Endothelial cell of umbilical vein (primary cell): Measurements from ENCODE around the gene C16orf87. TPM values are rescaled to one million over a fixed set of nuclear protein-coding genes. Genes with fewer than 3 reads are reported as not detected.

ENCODE experiments used
- BruUV-seq: library from RNA; stranded (reverse); fragments of 400-500 nt; replicated peaks from 2 replicates; lab custom pipeline; 2021; lab: Mats Ljungman, UMichigan
- CTCF ChIA-PET: fragments of 300-600, 350-600 bp; sonication (Branson Sonifier 250); formaldehyde crosslinking; loops from one replicate; lab custom pipeline; 2021; ENCODE audit warnings: antibody characterized with exemption, inconsistent platforms; lab: Charles Lee
- POLR2A ChIA-PET: fragments of 300-600, 350-600 bp; sonication (Branson Sonifier 250); formaldehyde crosslinking; loops from one replicate; lab custom pipeline; 2021; ENCODE audit warnings: antibody characterized with exemption, inconsistent platforms; lab: Charles Lee
- DNase-seq: peaks from one replicate; pipeline ENCODE4 v3.0.0-alpha.2; 2011; ENCODE audit warnings: low read depth, low spot score
- FAIRE-seq: peaks from 2 replicates; lab custom pipeline; 2011; peaks lifted over from hg19 to GRCh38; lab: Jason Lieb, UNC
- H2AFZ ChIP-seq: 2 replicates; pipeline ENCODE4 v1.6.0; 2012; ENCODE audit warnings: low read depth, low read length, control low read depth, inconsistent platforms
- H3K27ac ChIP-seq: 2 replicates; pipeline ENCODE4 v1.5.1; 2011; ENCODE audit warnings: low read depth, mild to moderate bottlenecking, control low read depth, low read length, moderate library complexity; ENCODE audit not compliant: insufficient read depth
- H3K27me3 ChIP-seq, 2 experiments: 2 replicates each; pipeline versions ENCODE4 v1.6.0 to v1.6.1; 2011; ENCODE audit warnings: low read length in 2 of 2, mixed read lengths in 1 of 2; ENCODE audit not compliant: control insufficient read depth in 2 of 2, insufficient read depth in 2 of 2
- H3K36me3 ChIP-seq, 2 experiments: 2 replicates in 1 of 2; 3 replicates in 1 of 2; pipeline ENCODE4 v1.5.1; 2011; ENCODE audit warnings: low read length in 2 of 2, mild to moderate bottlenecking in 1 of 2, moderate library complexity in 1 of 2; ENCODE audit not compliant: control insufficient read depth in 2 of 2, insufficient read depth in 2 of 2; ENCODE audit errors: extremely low read depth in 1 of 2
- H3K4me1 ChIP-seq: 3 replicates; pipeline ENCODE4 v1.5.1; 2011; ENCODE audit warnings: mild to moderate bottlenecking, low read length; ENCODE audit not compliant: control insufficient read depth, insufficient read depth; ENCODE audit errors: extremely low read depth
- H3K4me2 ChIP-seq: 2 replicates; pipeline ENCODE4 v1.6.1; 2011; ENCODE audit warnings: low read length, control low read depth, mixed read lengths; ENCODE audit not compliant: insufficient read depth
- H3K4me3 ChIP-seq, 3 experiments: fragments of 200-600 bp in 1 of 3; sonication (generic), shearing (Covaris generic) in 1 of 3; replicated peaks in 1 of 3; 2 replicates each; pipeline ENCODE4 v1.5.1; 2011 to 2016; ENCODE audit warnings: control low read depth in 3 of 3, low read length in 3 of 3, mild to moderate bottlenecking in 2 of 3, inconsistent platforms in 1 of 3, low read depth in 1 of 3, moderate library complexity in 1 of 3; ENCODE audit not compliant: insufficient read depth in 1 of 3
- H3K79me2 ChIP-seq: 2 replicates; pipeline ENCODE4 v1.6.0; 2012; ENCODE audit warnings: low read length, inconsistent platforms; ENCODE audit not compliant: control insufficient read depth, insufficient read depth
- H3K9ac ChIP-seq: replicated peaks from 2 replicates; pipeline ENCODE3; 2011; ENCODE audit warnings: low read length, control low read depth; ENCODE audit not compliant: insufficient read depth; ENCODE audit errors: extremely low read depth
- H3K9me1 ChIP-seq: replicated peaks from 3 replicates; pipeline ENCODE4 v1.6.0; 2011; ENCODE audit warnings: mild to moderate bottlenecking, low read length; ENCODE audit not compliant: control insufficient read depth, insufficient read depth; ENCODE audit errors: extremely low read depth
- H3K9me3 ChIP-seq: replicated peaks from 2 replicates; pipeline ENCODE4 v1.5.1; 2012; ENCODE audit warnings: low read length, inconsistent platforms; ENCODE audit not compliant: control insufficient read depth, insufficient read depth
- H4K20me1 ChIP-seq: replicated peaks from 2 replicates; pipeline ENCODE3; 2011; ENCODE audit warnings: mild to moderate bottlenecking, low read length; ENCODE audit not compliant: control insufficient read depth, insufficient read depth; ENCODE audit errors: extremely low read depth
- EZH2 ChIP-seq: IDR thresholded peaks from 2 replicates; pipeline ENCODE4 v1.6.1; 2012; ENCODE audit warnings: borderline replicate concordance, low read depth, mild to moderate bottlenecking, moderate library complexity, low read length, inconsistent platforms; ENCODE audit not compliant: severe bottlenecking
- FOS ChIP-seq: IDR thresholded peaks from 2 replicates; pipeline ENCODE4 v1.6.1; 2011; ENCODE audit warnings: mild to moderate bottlenecking, low read length, moderate library complexity, borderline replicate concordance; ENCODE audit not compliant: insufficient read depth
- GATA2 ChIP-seq: IDR thresholded peaks from 2 replicates; pipeline ENCODE4 v1.7.0; 2011; ENCODE audit warnings: low read depth, mild to moderate bottlenecking, moderate library complexity, mixed read lengths, low read length; ENCODE audit not compliant: insufficient read length, insufficient read depth
- JUN ChIP-seq: IDR thresholded peaks from 2 replicates; pipeline ENCODE4 v1.6.1; 2011; ENCODE audit warnings: borderline replicate concordance, low read depth; ENCODE audit not compliant: insufficient read length, insufficient read depth
- MYC ChIP-seq: IDR thresholded peaks from one replicate; pipeline ENCODE4 v1.6.1; 2011; ENCODE audit warnings: mild to moderate bottlenecking, low read depth, low read length
- POLR2A ChIP-seq: IDR thresholded peaks from 2 replicates; pipeline ENCODE4 v1.6.1; 2012; ENCODE audit warnings: low read depth, mild to moderate bottlenecking, control low read depth, low read length
- POLR2AphosphoS5 ChIP-seq: IDR thresholded peaks from 2 replicates; pipeline ENCODE4 v1.6.1; 2012; ENCODE audit warnings: low read depth, mild to moderate bottlenecking, control low read depth, low read length, moderate library complexity; ENCODE audit not compliant: insufficient read depth
- dilution Hi-C: fragments of 300-500 bp; cut with MboI; formaldehyde crosslinking; loops from one replicate; pipeline ENCODE4 v1.15.0; 2019; ENCODE audit warnings: low sequenced_read_pairs; ENCODE audit not compliant: extremely low pct_ligation_motif_present
- intact Hi-C: fragments of 100-400 bp; cut with micrococcal nuclease; formaldehyde crosslinking; loops from one replicate; pipeline ENCODE4 v1.10.0; 2022
- polyA plus RNA-seq, 4 experiments: library from polyadenylated mRNA; depleted of rRNA in 3 of 4; stranded (reverse) in 3 of 4; unstranded in 1 of 4; fragments of >200 nt; gene quantifications; 2 replicates each; pipeline versions ENCODE4 v1.2.1 to v1.2.3, GENCODE V29; 2011 to 2012; ENCODE audit warnings: missing spikeins in 1 of 4
- total RNA-seq: library from RNA; stranded (reverse); gene quantifications from 2 replicates; pipeline ENCODE4 v1.2.3, GENCODE V29; 2021
- TF ChIP-seq, protein P1 (sequence below), 2 donors: IDR thresholded peaks; 1 replicate in 1 of 2; 2 replicates in 1 of 2; pipeline ENCODE4 v1.5.1; 2011; ENCODE audit warnings: low read length in 2 of 2, mild to moderate bottlenecking in 2 of 2, moderate library complexity in 2 of 2, control low read depth in 1 of 2, inconsistent platforms in 1 of 2, low read depth in 1 of 2; ENCODE audit not compliant: insufficient read depth in 1 of 2; ENCODE audit errors: extremely low read depth in 1 of 2
- TF ChIP-seq, protein P2 (sequence below): IDR thresholded peaks from 2 replicates; pipeline ENCODE4 v1.6.1; 2011; ENCODE audit not compliant: insufficient read depth, insufficient read length

C16orf87 gene
- total and polyA plus RNA-seq, 2 donors (not counting 3 experiments of a cell fraction or from before 2014, with no cell fraction given), result 2.4 to 8.5 TPM

DNA sequence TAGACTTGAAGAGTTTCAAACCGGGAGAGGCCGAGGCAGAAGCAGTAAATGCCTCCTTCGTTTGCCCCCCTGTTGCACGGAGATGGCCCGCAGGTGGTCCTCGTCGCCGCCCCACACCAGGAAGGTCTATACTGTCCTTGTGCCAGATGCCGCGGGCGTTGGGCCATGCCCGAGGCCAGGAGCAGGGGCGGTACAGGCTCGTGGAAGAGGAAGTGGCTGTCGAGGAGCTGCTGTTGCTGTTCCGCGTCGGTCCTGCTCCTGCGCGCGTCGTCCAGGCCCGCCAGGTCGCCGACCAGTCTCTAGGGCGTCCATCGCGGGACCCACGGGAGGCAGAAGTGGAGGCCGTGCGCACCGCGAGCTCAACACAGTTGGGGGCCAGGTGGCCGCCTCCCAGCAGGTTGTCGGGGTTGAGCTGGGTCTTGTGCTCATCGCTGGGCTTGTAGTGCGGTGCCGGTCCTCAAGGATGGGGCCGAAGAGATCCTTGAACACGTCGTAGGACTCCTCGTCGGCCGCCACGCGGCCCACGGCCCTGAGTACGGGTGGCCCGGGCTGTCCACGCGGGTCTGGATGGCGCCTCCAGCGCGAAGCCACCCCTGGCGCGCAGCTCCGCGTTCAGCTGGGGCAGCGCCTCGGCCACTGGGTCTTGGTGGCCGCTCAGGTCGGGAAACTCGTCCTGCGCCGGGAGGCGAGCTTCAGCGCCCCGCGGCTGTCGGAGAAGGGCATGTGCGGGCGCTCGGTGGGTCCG lies 13.1 kb upstream of the C16orf87 start:
- Histone ChIP-seq H2AFZ (peak overlapping the region; percentile 39), H3K4me1 (no peaks in the 10 kb centered on the region), H3K79me2 (no peaks in the 10 kb centered on the region), H3K36me3 (no peaks in the 10 kb centered on the region), H3K9me3 (no peaks in the 10 kb centered on the region), H4K20me1 (no peaks in the 10 kb centered on the region), H3K9me1 (no peaks in the 10 kb centered on the region), H3K4me2 (peak overlapping the region; percentile 9), H3K4me3 (no peak overlapping the region), H3K27ac (no peak overlapping the region), H3K9ac (no peak overlapping the region), H3K27me3 (peaks cover 5 to 8% of the 10 kb centered on the region in 2 experiments)
- FAIRE-seq (no peak), DNase-seq (no peak)
- POLR2A ChIA-PET, result no interaction called here
- dilution Hi-C loops, result no loop called here
- TF ChIP-seq, protein P1, sequence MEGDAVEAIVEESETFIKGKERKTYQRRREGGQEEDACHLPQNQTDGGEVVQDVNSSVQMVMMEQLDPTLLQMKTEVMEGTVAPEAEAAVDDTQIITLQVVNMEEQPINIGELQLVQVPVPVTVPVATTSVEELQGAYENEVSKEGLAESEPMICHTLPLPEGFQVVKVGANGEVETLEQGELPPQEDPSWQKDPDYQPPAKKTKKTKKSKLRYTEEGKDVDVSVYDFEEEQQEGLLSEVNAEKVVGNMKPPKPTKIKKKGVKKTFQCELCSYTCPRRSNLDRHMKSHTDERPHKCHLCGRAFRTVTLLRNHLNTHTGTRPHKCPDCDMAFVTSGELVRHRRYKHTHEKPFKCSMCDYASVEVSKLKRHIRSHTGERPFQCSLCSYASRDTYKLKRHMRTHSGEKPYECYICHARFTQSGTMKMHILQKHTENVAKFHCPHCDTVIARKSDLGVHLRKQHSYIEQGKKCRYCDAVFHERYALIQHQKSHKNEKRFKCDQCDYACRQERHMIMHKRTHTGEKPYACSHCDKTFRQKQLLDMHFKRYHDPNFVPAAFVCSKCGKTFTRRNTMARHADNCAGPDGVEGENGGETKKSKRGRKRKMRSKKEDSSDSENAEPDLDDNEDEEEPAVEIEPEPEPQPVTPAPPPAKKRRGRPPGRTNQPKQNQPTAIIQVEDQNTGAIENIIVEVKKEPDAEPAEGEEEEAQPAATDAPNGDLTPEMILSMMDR (IDR thresholded peaks at IDR 0.05; ENCODE audit: extremely low read depth in 1 of 2, insufficient read depth in 1 of 2, low read depth in 1 of 2, low read length in 2 of 2), result no peak
- TF ChIP-seq EZH2, result peak; percentile 43
- intact Hi-C loops, result no loop called here
- CTCF ChIA-PET, result interaction anchor here (0.7 to 1.8 kb wide), 4 partner anchors 10 to 43 kb away, joined by 3 to 6 read pairs (median 4); no protein-coding TSS in a partner anchor
- no TSS peak for BruUV-seq

DNA sequence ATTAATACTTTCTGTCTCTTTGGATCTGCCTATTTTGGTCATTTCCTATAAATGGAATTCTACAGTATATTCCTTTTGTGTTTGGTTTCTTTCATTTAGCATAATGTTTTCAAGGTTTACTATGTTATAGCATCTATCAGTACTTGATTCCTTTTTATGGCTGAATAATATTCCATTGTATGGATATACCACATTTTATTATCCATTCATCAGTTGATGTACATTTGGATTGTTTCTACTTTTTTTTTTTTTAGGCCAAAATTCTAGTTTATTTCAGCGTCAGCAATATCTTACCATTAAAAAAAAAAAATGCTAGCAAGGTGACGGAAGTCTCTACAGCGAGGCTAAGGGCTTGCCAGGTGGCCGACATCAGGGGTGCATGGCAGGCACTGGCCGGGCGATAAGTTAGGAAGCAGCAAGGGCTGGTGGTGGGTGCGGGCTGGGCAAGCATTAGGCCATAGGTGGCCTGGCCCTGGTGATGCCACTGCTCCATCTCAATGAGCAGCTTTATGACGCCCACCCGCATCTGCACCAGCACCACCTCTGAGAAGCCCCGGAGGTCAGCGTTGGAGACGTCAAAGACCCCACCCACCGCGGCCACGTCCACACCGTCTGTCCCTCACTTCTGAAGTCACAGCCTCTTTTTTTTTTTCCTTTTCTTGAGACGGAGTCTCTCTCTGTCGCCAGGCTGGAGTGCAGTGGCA lies 11.4 kb upstream of the C16orf87 start:
- Histone ChIP-seq H4K20me1 (no peaks in the 10 kb centered on the region), H2AFZ (no peak overlapping the region), H3K9ac (no peak overlapping the region), H3K79me2 (no peaks in the 10 kb centered on the region), H3K27me3 (peaks cover 4 to 10% of the 10 kb centered on the region in 2 experiments), H3K4me1 (no peaks in the 10 kb centered on the region), H3K36me3 (no peaks in the 10 kb centered on the region), H3K4me3 (no peak overlapping the region), H3K9me1 (no peaks in the 10 kb centered on the region), H3K27ac (no peak overlapping the region), H3K9me3 (no peaks in the 10 kb centered on the region), H3K4me2 (no peak overlapping the region)
- no TSS peak for BruUV-seq
- dilution Hi-C loops, result no loop called here
- POLR2A ChIA-PET, result interaction anchor here (0.7 kb wide), 1 partner anchor 10 kb away, joined by 3 read pairs; no protein-coding TSS in a partner anchor
- intact Hi-C loops, result no loop called here
- TF ChIP-seq POLR2A, result no peak
- TF ChIP-seq JUN, result no peak
- TF ChIP-seq GATA2, result no peak
- TF ChIP-seq, protein P2, sequence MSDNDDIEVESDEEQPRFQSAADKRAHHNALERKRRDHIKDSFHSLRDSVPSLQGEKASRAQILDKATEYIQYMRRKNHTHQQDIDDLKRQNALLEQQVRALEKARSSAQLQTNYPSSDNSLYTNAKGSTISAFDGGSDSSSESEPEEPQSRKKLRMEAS, result no peak
- no peak for TF ChIP-seq POLR2AphosphoS5
- no peak for TF ChIP-seq FOS
- TF ChIP-seq, protein P1 (IDR thresholded peaks at IDR 0.05; ENCODE audit: extremely low read depth in 1 of 2, insufficient read depth in 1 of 2, low read depth in 1 of 2, low read length in 2 of 2), result no peak
- TF ChIP-seq MYC, result no peak
- no peak for TF ChIP-seq EZH2
- DNase-seq (no peak), FAIRE-seq (no peak)
- CTCF ChIA-PET, result interaction anchor here (1.5 kb wide), 1 partner anchor 12 kb away, joined by 4 read pairs; no protein-coding TSS in a partner anchor
